ENCODE measurements around the gene SKI. TPM values are rescaled to one million over a fixed set of nuclear protein-coding genes. Genes with fewer than 3 reads are reported as not detected.

The SKI gene
- total RNA-seq, 1 experiment from 2014 or later, result 28.3 TPM

- H3K9me2 ChIP-seq (replicated peaks; ENCODE audit: low read length), result no peaks in the 10 kb centered on the region
- no peak for TF ChIP-seq EZH2phosphoT487 (IDR thresholded peaks at IDR 0.05; ENCODE audit: borderline replicate concordance, low read length)
- TF ChIP-seq EZH2 (IDR thresholded peaks at IDR 0.05; ENCODE audit: low read length, unreplicated experiment), result no peak
- no peak for TF ChIP-seq CTCF (conservative IDR thresholded peaks at IDR 0.05; ENCODE audit: low read depth, low read length)
- H3K27me3 ChIP-seq (ENCODE audit: low read length), result no peaks in the 10 kb centered on the region
- no peak overlapping the region for H3K4me2 ChIP-seq (ENCODE audit: low read length)
- no peak overlapping the region for H3K4me3 ChIP-seq (ENCODE audit: low read length)
- peak overlapping the region; percentile 8 for H3K27ac ChIP-seq (ENCODE audit: low read length)
- H3K36me3 ChIP-seq (ENCODE audit: low read depth, low read length), result peaks cover 13% of the 10 kb centered on the region; the same call in 1 of the 2 replicates
- BruUV-seq (replicated peaks), result no TSS peak
- H3K79me2 ChIP-seq (ENCODE audit: low read length), result peaks cover 99% of the 10 kb centered on the region
- H3K9me3 ChIP-seq (ENCODE audit: low read length), result no peaks in the 10 kb centered on the region
- no peak for DNase-seq
- H4K20me1 ChIP-seq (ENCODE audit: low read length), result peaks cover 70% of the 10 kb centered on the region
- no peak overlapping the region for H3K9ac ChIP-seq (ENCODE audit: low read length)
- ChIA-PET POLR2A (ENCODE audit: unreplicated experiment) (no interaction called here), CTCF (no interaction called here)
- intact Hi-C loops (cut with micrococcal nuclease), result no loop called here
- no peak overlapping the region for H2AFZ ChIP-seq (ENCODE audit: low read length)
- peaks cover 8% of the 10 kb centered on the region for H3F3A ChIP-seq (ENCODE audit: low read length, unreplicated experiment)
- peaks cover 3% of the 10 kb centered on the region; the same call in 1 of the 2 replicates for H3K4me1 ChIP-seq (ENCODE audit: insufficient read depth, low read length)
- no peak for ATAC-seq
Observed at GRCh38 chr1:2255047-2255419, 26.9 kb downstream of the SKI start.

- no peak overlapping the region for H3K4me2 ChIP-seq (ENCODE audit: low read length)
Observed at GRCh38 chr1:2255420-2256369, 27.6 kb downstream of the SKI start.

More at GRCh38 chr1:2255420-2256369, 27.6 kb downstream of the SKI start:
- Histone ChIP-seq H3K27ac (ENCODE audit: low read length) (peak overlapping the region; percentile 8), H3K4me3 (ENCODE audit: low read length) (no peak overlapping the region), H3F3A (ENCODE audit: low read length, unreplicated experiment) (peaks cover 8% of the 10 kb centered on the region), H4K20me1 (ENCODE audit: low read length) (peaks cover 69% of the 10 kb centered on the region), H3K9me2 (replicated peaks; ENCODE audit: low read length) (no peaks in the 10 kb centered on the region), H3K4me1 (ENCODE audit: insufficient read depth, low read length) (peaks cover 3% of the 10 kb centered on the region; the same call in 1 of the 2 replicates), H3K36me3 (ENCODE audit: low read depth, low read length) (peaks cover 13% of the 10 kb centered on the region; the same call in 1 of the 2 replicates), H3K9ac (ENCODE audit: low read length) (no peak overlapping the region), H3K27me3 (ENCODE audit: low read length) (no peaks in the 10 kb centered on the region), H3K9me3 (ENCODE audit: low read length) (no peaks in the 10 kb centered on the region), H3K79me2 (ENCODE audit: low read length) (peaks cover 99% of the 10 kb centered on the region), H2AFZ (ENCODE audit: low read length) (no peak overlapping the region)
- no TSS peak for BruUV-seq (replicated peaks)
- intact Hi-C loops (cut with micrococcal nuclease), result no loop called here
- DNase-seq (peak; percentile 59), ATAC-seq (peak; percentile 66)
- TF ChIP-seq EZH2 (IDR thresholded peaks at IDR 0.05; ENCODE audit: low read length, unreplicated experiment) (no peak), CTCF (conservative IDR thresholded peaks at IDR 0.05; ENCODE audit: low read depth, low read length) (no peak), EZH2phosphoT487 (IDR thresholded peaks at IDR 0.05; ENCODE audit: borderline replicate concordance, low read length) (no peak)
- ChIA-PET CTCF (no interaction called here), POLR2A (ENCODE audit: unreplicated experiment) (no interaction called here)
